Progenitor cell of endocrine pancreas (in vitro differentiated cells): ENCODE measurements around the gene CD82. TPM values are rescaled to one million over a fixed set of nuclear protein-coding genes. Genes with fewer than 3 reads are reported as not detected.
"Not testable (repeated sequence)": the region's sequence is repeated elsewhere in the genome, so short reads cannot be mapped to it uniquely, and the experiment has no call there.

Experiments
- DNase-seq: peaks from one replicate; pipeline ENCODE4 v3.0.0; 2021; ENCODE audit warnings: low spot score; ENCODE audit not compliant: unreplicated experiment
- H3K27ac Mint-ChIP-seq: 2 replicates; pipeline ENCODE4 v1.8.0; 2021; ENCODE audit warnings: mild to moderate bottlenecking, moderate library complexity, mixed read lengths
- H3K27me3 Mint-ChIP-seq: 2 replicates; pipeline ENCODE4 v1.8.0; 2021; ENCODE audit warnings: mixed read lengths
- H3K36me3 Mint-ChIP-seq: 2 replicates; pipeline ENCODE4 v1.8.0; 2022; ENCODE audit warnings: mixed read lengths; ENCODE audit not compliant: insufficient read depth
- H3K4me1 Mint-ChIP-seq: 2 replicates; pipeline ENCODE4 v1.8.0; 2021; ENCODE audit warnings: low read depth, mixed read lengths
- H3K4me3 Mint-ChIP-seq: 2 replicates; pipeline ENCODE4 v1.8.0; 2021; ENCODE audit warnings: low read depth, mild to moderate bottlenecking, moderate library complexity, mixed read lengths
- H3K9me3 Mint-ChIP-seq: 2 replicates; pipeline ENCODE4 v1.8.0; 2021; ENCODE audit warnings: low read depth, mixed read lengths
- CTCF ChIP-seq: fragments of 200-600 bp; sonication (generic); IDR thresholded peaks from one replicate; pipeline ENCODE4 v1.5.0; 2021; ENCODE audit warnings: antibody characterized with exemption, mild to moderate bottlenecking; ENCODE audit not compliant: unreplicated experiment
- total RNA-seq: library from RNA; stranded (reverse); gene quantifications from 2 replicates; pipeline ENCODE4 v1.2.1, GENCODE V29; 2021

The CD82 gene
- total RNA-seq, 1 donor from 2014 or later, result 9.3 TPM

GRCh38 chr11:44556735-44557409, 8.6 kb upstream of the CD82 start:
- Mint-ChIP-seq H3K4me3 (no peak overlapping the region), H3K27me3 (peaks cover under 1% of the 10 kb centered on the region), H3K9me3 (peaks cover 2% of the 10 kb centered on the region), H3K27ac (no peak overlapping the region), H3K4me1 (no peaks in the 10 kb centered on the region), H3K36me3 (no peaks in the 10 kb centered on the region)
- TF ChIP-seq CTCF, result peak; percentile 75
- DNase-seq, result no peak

- no peak for DNase-seq
- H3K27me3 Mint-ChIP-seq, result peaks cover 3% of the 10 kb centered on the region
- no peak overlapping the region for H3K27ac Mint-ChIP-seq
- H3K4me1 Mint-ChIP-seq, result no peaks in the 10 kb centered on the region
- H3K36me3 Mint-ChIP-seq, result no peaks in the 10 kb centered on the region
- H3K4me3 Mint-ChIP-seq, result no peak overlapping the region
- H3K9me3 Mint-ChIP-seq, result no peaks in the 10 kb centered on the region
- no peak for TF ChIP-seq CTCF
Observed at GRCh38 chr11:44557464-44557863, 8.0 kb upstream of the CD82 start.

- Mint-ChIP-seq H3K4me3 (no peak overlapping the region), H3K4me1 (no peaks in the 10 kb centered on the region), H3K9me3 (no peaks in the 10 kb centered on the region), H3K36me3 (no peaks in the 10 kb centered on the region), H3K27ac (no peak overlapping the region), H3K27me3 (peaks cover 7% of the 10 kb centered on the region)
- DNase-seq, result no peak
- no peak for TF ChIP-seq CTCF
Observed at GRCh38 chr11:44559207-44559939, 6.1 kb upstream of the CD82 start.

- H3K36me3 Mint-ChIP-seq, H3K4me3 Mint-ChIP-seq, H3K9me3 Mint-ChIP-seq, H3K27ac Mint-ChIP-seq, DNase-seq, H3K27me3 Mint-ChIP-seq, H3K4me1 Mint-ChIP-seq: not testable (repeated sequence)
Observed at GRCh38 chr11:44559940-44560300, 5.5 kb upstream of the CD82 start.

- H3K9me3 Mint-ChIP-seq, result no peaks in the 10 kb centered on the region
- H3K36me3 Mint-ChIP-seq, result no peaks in the 10 kb centered on the region
- no peak for TF ChIP-seq CTCF
- no peak for DNase-seq
- peaks cover 12% of the 10 kb centered on the region for H3K27me3 Mint-ChIP-seq
- H3K27ac Mint-ChIP-seq, result peak overlapping the region; percentile 19
- no peak overlapping the region for H3K4me3 Mint-ChIP-seq
- H3K4me1 Mint-ChIP-seq, result peaks cover 3% of the 10 kb centered on the region
Observed at GRCh38 chr11:44561275-44561805, 4.1 kb upstream of the CD82 start.
